Measurements from ENCODE around the gene OPCML.

DNA sequence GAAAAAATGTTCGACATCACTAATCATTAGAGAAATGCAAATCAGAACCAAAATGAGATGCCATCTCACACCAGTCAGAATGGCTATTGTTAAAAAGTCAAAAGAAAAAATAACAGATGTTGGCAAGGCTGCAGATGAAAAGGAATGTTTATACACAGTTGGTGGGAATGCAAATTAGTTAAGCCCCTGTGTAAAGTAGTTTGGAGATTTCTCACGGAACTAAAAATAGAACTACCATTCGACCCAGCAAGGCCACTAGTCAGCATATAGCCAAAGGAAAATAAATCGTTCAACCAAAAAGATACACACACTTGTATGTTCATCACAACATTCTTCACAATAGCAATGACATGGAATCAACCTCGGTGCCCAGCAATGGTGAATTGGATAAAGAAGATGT, 503.2 kb downstream of the OPCML start:
- TF ChIP-seq, protein P1, sequence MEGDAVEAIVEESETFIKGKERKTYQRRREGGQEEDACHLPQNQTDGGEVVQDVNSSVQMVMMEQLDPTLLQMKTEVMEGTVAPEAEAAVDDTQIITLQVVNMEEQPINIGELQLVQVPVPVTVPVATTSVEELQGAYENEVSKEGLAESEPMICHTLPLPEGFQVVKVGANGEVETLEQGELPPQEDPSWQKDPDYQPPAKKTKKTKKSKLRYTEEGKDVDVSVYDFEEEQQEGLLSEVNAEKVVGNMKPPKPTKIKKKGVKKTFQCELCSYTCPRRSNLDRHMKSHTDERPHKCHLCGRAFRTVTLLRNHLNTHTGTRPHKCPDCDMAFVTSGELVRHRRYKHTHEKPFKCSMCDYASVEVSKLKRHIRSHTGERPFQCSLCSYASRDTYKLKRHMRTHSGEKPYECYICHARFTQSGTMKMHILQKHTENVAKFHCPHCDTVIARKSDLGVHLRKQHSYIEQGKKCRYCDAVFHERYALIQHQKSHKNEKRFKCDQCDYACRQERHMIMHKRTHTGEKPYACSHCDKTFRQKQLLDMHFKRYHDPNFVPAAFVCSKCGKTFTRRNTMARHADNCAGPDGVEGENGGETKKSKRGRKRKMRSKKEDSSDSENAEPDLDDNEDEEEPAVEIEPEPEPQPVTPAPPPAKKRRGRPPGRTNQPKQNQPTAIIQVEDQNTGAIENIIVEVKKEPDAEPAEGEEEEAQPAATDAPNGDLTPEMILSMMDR (conservative IDR thresholded peaks at IDR 0.05; ENCODE audit: low read depth in 2 of 2), result no peak
- TF ChIP-seq, protein P2, sequence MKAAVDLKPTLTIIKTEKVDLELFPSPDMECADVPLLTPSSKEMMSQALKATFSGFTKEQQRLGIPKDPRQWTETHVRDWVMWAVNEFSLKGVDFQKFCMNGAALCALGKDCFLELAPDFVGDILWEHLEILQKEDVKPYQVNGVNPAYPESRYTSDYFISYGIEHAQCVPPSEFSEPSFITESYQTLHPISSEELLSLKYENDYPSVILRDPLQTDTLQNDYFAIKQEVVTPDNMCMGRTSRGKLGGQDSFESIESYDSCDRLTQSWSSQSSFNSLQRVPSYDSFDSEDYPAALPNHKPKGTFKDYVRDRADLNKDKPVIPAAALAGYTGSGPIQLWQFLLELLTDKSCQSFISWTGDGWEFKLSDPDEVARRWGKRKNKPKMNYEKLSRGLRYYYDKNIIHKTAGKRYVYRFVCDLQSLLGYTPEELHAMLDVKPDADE (IDR thresholded peaks at IDR 0.05), result no peak
- no peak for TF ChIP-seq CREB1 (CRISPR knock-in tag; IDR thresholded peaks at IDR 0.05; ENCODE audit: low read depth)

All from GM23338 (cell line).